K562 (cell line): ENCODE data around the gene WFIKKN1. TPM values are rescaled to one million over a fixed set of nuclear protein-coding genes. Genes with fewer than 3 reads are reported as not detected.

Experiments used
- ATF1 ChIP-seq, 2 experiments: fragments of 450-650 bp in 1 of 2; IDR thresholded peaks; 2 replicates each; pipeline ENCODE4 v1.6.1; 2016; ENCODE audit warnings: missing compliant biosample characterization in 1 of 2, missing genetic modification characterization in 1 of 2
- CBFA2T3 ChIP-seq: fragments of 450-650 bp; IDR thresholded peaks from 2 replicates; pipeline ENCODE4 v1.6.1; 2017
- CREM ChIP-seq: IDR thresholded peaks from 2 replicates; pipeline ENCODE4 v1.6.1; 2014; ENCODE audit warnings: antibody characterized with exemption, low read depth
- ELF1 ChIP-seq: fragments of 200-800 bp; sonication (Bioruptor generic); IDR thresholded peaks from 2 replicates; pipeline ENCODE4 v1.6.1; 2016; ENCODE audit warnings: missing genetic modification characterization, missing compliant biosample characterization
- FOXJ2 ChIP-seq: fragments of 200-800 bp; sonication (Bioruptor generic); IDR thresholded peaks from 2 replicates; pipeline ENCODE4 v1.6.1; 2016; ENCODE audit warnings: missing genetic modification characterization, missing compliant biosample characterization
- IFI16 ChIP-seq: fragments of 250-450 bp; sonication (Bioruptor Pico); IDR thresholded peaks from 2 replicates; pipeline ENCODE4 v2.1.2; 2022; ENCODE audit warnings: mild to moderate bottlenecking, inconsistent platforms
- MLLT1 ChIP-seq, 2 experiments: fragments of 450-650 bp; IDR thresholded peaks; 2 replicates each; pipeline ENCODE4 v1.6.1; 2016
- NR2F6 ChIP-seq: fragments of 450-650 bp; formaldehyde crosslinking; IDR thresholded peaks from 2 replicates; pipeline ENCODE4 v1.4.0; 2020; ENCODE audit warnings: mild to moderate bottlenecking
- NR3C1 ChIP-seq: sonication (generic); formaldehyde crosslinking; IDR thresholded peaks from 2 replicates; pipeline ENCODE4 v1.8.1; 2022; ENCODE audit warnings: missing genetic modification reagents
- PTTG1 ChIP-seq: fragments of 450-650 bp; IDR thresholded peaks from 2 replicates; pipeline ENCODE4 v1.6.1; 2016; ENCODE audit warnings: low read depth, mild to moderate bottlenecking, missing genetic modification characterization, missing compliant biosample characterization
- TAF9B ChIP-seq: fragments of 450-650 bp; IDR thresholded peaks from 2 replicates; pipeline ENCODE4 v1.6.1; 2018; ENCODE audit warnings: mild to moderate bottlenecking; ENCODE audit not compliant: partially characterized antibody
- THRAP3 ChIP-seq: fragments of 450-650 bp; IDR thresholded peaks from 2 replicates; pipeline ENCODE4 v1.6.1; 2016; ENCODE audit warnings: mild to moderate bottlenecking, inconsistent platforms, borderline replicate concordance
- ZNF197 ChIP-seq: fragments of 200-800 bp; sonication (Bioruptor generic); IDR thresholded peaks from 2 replicates; pipeline ENCODE4 v1.6.1; 2016; ENCODE audit warnings: low read depth, missing genetic modification characterization, missing compliant biosample characterization
- ZNF263 ChIP-seq: sonication (generic); formaldehyde crosslinking; IDR thresholded peaks from 2 replicates; pipeline ENCODE4 v1.8.0; 2022; ENCODE audit warnings: mild to moderate bottlenecking, missing genetic modification reagents, borderline replicate concordance
- ZNF354B ChIP-seq: fragments of 250-450 bp; sonication (Bioruptor Pico); IDR thresholded peaks from 2 replicates; pipeline ENCODE4 v1.4.0; 2020
- ZNF407 ChIP-seq: fragments of 450-650 bp; IDR thresholded peaks from 2 replicates; pipeline ENCODE4 v1.6.1; 2016; ENCODE audit warnings: low read depth
- ZNF77 ChIP-seq: fragments of 250-450 bp; sonication (Bioruptor Pico); IDR thresholded peaks from 2 replicates; pipeline ENCODE4 v1.5.0; 2020
- polyA plus RNA-seq, 8 experiments: library from polyadenylated mRNA; depleted of rRNA in 4 of 8; stranded (reverse) in 5 of 8; unstranded in 3 of 8; fragments of >200 nt; fragmentation: Nextera tagmentation in 2 of 8; fragmentation: Illumina TruSeq in 1 of 8; extraction: Ambion mirVana in 2 of 8; extraction: Trizol in 1 of 8; gene quantifications; 2 replicates each; pipeline versions ENCODE4 v1.2.1 to v1.2.3, GENCODE V29; 2011 to 2014; ENCODE audit warnings: inconsistent platforms in 1 of 8, missing spikeins in 1 of 8
- total RNA-seq, 7 experiments: library from RNA; depleted of rRNA in 6 of 7; stranded (reverse); fragments of >200 nt in 6 of 7; fragmentation: Illumina TruSeq in 2 of 7; extraction: Trizol in 2 of 7; gene quantifications; 2 replicates each; pipeline versions ENCODE4 v1.2.1 to v1.2.3, GENCODE V29; 2011 to 2021; ENCODE audit warnings: low replicate concordance in 1 of 7
- TF ChIP-seq, protein P1 (sequence below): fragments of 450-650 bp; IDR thresholded peaks from one replicate; pipeline ENCODE4 v1.6.1; 2018; ENCODE audit warnings: mild to moderate bottlenecking, moderate library complexity; ENCODE audit not compliant: partially characterized antibody

The WFIKKN1 gene
- total and polyA plus RNA-seq, 9 of the 15 experiments (the other 6 are each of a cell fraction or from before 2014, with no cell fraction given) = 0.14 to 1.1 (median 0.50) TPM; not detected in 4

DNA sequence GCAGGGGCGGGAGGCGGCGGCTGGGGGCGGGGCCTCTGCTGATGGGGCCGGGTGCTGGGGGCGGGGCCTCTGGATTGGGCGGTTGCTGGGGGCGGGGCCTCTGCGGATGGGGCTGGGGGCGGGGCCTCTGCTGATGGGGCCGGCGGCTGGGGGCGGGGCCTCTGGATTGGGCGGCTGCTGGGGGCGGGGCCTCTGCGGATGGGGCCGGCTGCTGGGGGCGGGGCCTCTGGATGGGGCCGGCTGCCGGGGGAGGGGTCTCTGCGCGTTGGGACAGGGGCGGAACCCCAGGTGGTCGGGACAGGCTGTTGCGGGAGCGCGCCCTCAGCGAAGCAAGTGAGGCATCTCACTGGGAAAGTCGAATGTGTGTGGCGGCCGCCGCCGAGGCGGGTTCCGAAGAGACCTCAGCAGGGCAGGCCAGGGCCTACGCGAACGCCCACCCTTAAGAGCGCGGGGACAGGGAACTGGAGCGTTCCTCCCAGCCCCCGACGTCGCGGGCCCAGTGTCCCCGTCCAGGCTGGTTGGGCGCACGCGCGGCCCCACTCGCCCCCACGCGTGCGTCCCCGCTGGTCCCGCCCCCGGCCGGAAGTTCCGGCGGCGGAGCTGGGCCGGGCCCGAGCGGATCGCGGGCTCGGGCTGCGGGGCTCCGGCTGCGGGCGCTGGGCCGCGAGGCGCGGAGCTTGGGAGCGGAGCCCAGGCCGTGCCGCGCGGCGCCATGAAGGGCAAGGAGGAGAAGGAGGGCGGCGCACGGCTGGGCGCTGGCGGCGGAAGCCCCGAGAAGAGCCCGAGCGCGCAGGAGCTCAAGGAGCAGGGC, 49.2 kb downstream of the WFIKKN1 start, which contains the start of gene STUB1 (continued):
- TF ChIP-seq ZNF407 (no peak), ATF1 (CRISPR knock-in tag; IDR thresholded peaks at IDR 0.05) (no peak), ATF1 (tag; IDR thresholded peaks at IDR 0.05) (no peak), ZNF77 (CRISPR knock-in tag) (no peak), NR2F6 (CRISPR knock-in tag) (no peak), ZNF354B (CRISPR knock-in tag) (no peak), PTTG1 (tag) (no peak), ELF1 (tag) (peak; percentile 47; the same call in 1 of the 2 replicates), MLLT1 (IDR thresholded peaks at IDR 0.05) (no peak), NR3C1 (CRISPR knock-in tag) (no peak), ZNF197 (CRISPR knock-in tag) (no peak), CBFA2T3 (no peak), CREM (no peak; the same call in 1 of the 2 replicates), FOXJ2 (tag) (no peak), IFI16 (CRISPR knock-in tag) (no peak), ZNF263 (CRISPR knock-in tag) (no peak), TAF9B (no peak), THRAP3 (no peak)
- TF ChIP-seq, protein P1, sequence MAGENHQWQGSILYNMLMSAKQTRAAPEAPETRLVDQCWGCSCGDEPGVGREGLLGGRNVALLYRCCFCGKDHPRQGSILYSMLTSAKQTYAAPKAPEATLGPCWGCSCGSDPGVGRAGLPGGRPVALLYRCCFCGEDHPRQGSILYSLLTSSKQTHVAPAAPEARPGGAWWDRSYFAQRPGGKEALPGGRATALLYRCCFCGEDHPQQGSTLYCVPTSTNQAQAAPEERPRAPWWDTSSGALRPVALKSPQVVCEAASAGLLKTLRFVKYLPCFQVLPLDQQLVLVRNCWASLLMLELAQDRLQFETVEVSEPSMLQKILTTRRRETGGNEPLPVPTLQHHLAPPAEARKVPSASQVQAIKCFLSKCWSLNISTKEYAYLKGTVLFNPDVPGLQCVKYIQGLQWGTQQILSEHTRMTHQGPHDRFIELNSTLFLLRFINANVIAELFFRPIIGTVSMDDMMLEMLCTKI = no peak
